ENCODE data around the gene ABCA3.

DNA sequence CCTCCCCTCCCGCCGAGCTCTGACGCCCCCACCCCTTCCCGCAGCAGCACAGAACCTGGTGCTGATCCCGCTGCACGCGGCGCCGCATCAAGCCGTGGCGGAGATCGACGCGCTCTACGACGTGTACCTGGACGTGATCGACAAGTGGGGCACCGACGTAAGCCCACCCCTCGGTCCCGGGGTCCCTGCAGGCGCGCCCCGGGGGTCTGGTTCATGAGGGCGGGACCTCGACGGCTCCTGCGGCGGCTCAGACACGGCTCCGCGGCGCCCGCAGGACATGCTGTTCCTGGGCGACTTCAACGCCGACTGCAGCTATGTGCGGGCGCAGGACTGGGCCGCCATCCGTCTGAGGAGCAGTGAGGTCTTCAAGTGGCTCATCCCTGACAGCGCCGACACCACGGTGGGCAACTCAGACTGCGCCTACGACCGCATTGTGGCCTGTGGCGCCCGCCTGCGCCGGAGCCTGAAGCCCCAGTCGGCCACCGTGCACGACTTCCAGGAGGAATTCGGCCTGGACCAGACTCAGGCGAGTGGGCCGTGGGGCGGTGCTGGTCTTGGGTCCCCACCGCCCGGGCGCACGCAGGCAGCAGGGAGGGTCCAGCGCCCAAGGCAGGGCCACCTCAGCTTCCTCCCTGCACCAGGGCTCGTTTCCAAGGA lies 102.9 kb downstream of the ABCA3 start:
- TF ChIP-seq, protein P1, sequence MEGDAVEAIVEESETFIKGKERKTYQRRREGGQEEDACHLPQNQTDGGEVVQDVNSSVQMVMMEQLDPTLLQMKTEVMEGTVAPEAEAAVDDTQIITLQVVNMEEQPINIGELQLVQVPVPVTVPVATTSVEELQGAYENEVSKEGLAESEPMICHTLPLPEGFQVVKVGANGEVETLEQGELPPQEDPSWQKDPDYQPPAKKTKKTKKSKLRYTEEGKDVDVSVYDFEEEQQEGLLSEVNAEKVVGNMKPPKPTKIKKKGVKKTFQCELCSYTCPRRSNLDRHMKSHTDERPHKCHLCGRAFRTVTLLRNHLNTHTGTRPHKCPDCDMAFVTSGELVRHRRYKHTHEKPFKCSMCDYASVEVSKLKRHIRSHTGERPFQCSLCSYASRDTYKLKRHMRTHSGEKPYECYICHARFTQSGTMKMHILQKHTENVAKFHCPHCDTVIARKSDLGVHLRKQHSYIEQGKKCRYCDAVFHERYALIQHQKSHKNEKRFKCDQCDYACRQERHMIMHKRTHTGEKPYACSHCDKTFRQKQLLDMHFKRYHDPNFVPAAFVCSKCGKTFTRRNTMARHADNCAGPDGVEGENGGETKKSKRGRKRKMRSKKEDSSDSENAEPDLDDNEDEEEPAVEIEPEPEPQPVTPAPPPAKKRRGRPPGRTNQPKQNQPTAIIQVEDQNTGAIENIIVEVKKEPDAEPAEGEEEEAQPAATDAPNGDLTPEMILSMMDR (IDR thresholded peaks at IDR 0.05) = no peak
- TF ChIP-seq POLR2AphosphoS5 (IDR thresholded peaks at IDR 0.05) (no peak), POLR2A (IDR thresholded peaks at IDR 0.05) (no peak)

All from prostate gland (tissue), 2 donors.